CD8-positive, alpha-beta memory T cell (primary cell): ENCODE measurements around the gene POU2AF1. TPM values are rescaled to one million over a fixed set of nuclear protein-coding genes. Genes with fewer than 3 reads are reported as not detected.

Experiments
- CTCF ChIA-PET: fragments of 350-600 bp; sonication (Branson Sonifier 250); formaldehyde crosslinking; loops from one replicate; lab custom pipeline; 2021; ENCODE audit warnings: antibody characterized with exemption; lab: Charles Lee
- POLR2A ChIA-PET: fragments of 350-600 bp; sonication (Branson Sonifier 250); formaldehyde crosslinking; loops from one replicate; lab custom pipeline; 2021; ENCODE audit warnings: antibody characterized with exemption; lab: Charles Lee
- DNase-seq, 5 donors: peaks; one replicate each; pipeline versions ENCODE4 v3.0.0 to v3.0.0-alpha.2; 2020 to 2022; ENCODE audit warnings: mixed read lengths in 1 of 5
- H3K27ac ChIP-seq: one replicate; pipeline ENCODE4 v1.7.0; 2013; ENCODE audit warnings: low read depth, mild to moderate bottlenecking, low read length, moderate library complexity
- H3K27me3 ChIP-seq: 2 replicates; pipeline ENCODE4 v1.7.0; 2013; ENCODE audit warnings: low read length, mild to moderate bottlenecking; ENCODE audit not compliant: insufficient read depth, poor library complexity, severe bottlenecking
- H3K36me3 ChIP-seq: 2 replicates; pipeline ENCODE4 v1.7.0; 2013; ENCODE audit warnings: mild to moderate bottlenecking, low read length, moderate library complexity; ENCODE audit not compliant: insufficient read depth
- H3K4me1 ChIP-seq: 2 replicates; pipeline ENCODE4 v1.7.0; 2013; ENCODE audit warnings: mild to moderate bottlenecking, low read length, moderate library complexity; ENCODE audit not compliant: insufficient read depth
- H3K4me3 ChIP-seq: 2 replicates; pipeline ENCODE4 v1.7.0; 2013; ENCODE audit warnings: mild to moderate bottlenecking, low read length
- H3K9me3 ChIP-seq: 2 replicates; pipeline ENCODE4 v1.7.0; 2013; ENCODE audit warnings: mild to moderate bottlenecking, low read length
- H3K27ac Mint-ChIP-seq, 8 donors: one replicate each; pipeline ENCODE4 v1.8.0; 2020 to 2021; ENCODE audit warnings: mixed read lengths in 8 of 8, mild to moderate bottlenecking in 6 of 8, inconsistent platforms in 3 of 8, moderate library complexity in 3 of 8
- H3K27me3 Mint-ChIP-seq, 2 donors: one replicate each; pipeline ENCODE4 v1.8.0; 2020 to 2021; ENCODE audit warnings: mixed read lengths in 2 of 2, mild to moderate bottlenecking in 1 of 2, moderate library complexity in 1 of 2
- H3K36me3 Mint-ChIP-seq, 3 donors: one replicate each; pipeline ENCODE4 v1.8.0; 2020 to 2021; ENCODE audit warnings: mixed read lengths in 3 of 3, inconsistent platforms in 1 of 3, mild to moderate bottlenecking in 1 of 3
- H3K4me1 Mint-ChIP-seq, 3 donors: one replicate each; pipeline ENCODE4 v1.8.0; 2020 to 2021; ENCODE audit warnings: mixed read lengths in 3 of 3, inconsistent platforms in 1 of 3, mild to moderate bottlenecking in 1 of 3
- H3K4me3 Mint-ChIP-seq, 7 donors: one replicate each; pipeline ENCODE4 v1.8.0; 2020 to 2021; ENCODE audit warnings: mixed read lengths in 7 of 7, mild to moderate bottlenecking in 6 of 7, moderate library complexity in 4 of 7, inconsistent platforms in 2 of 7
- H3K9me3 Mint-ChIP-seq, 5 donors: one replicate each; pipeline ENCODE4 v1.8.0; 2020 to 2022; ENCODE audit warnings: mixed read lengths in 5 of 5, mild to moderate bottlenecking in 3 of 5, moderate library complexity in 2 of 5, inconsistent platforms in 1 of 5
- polyA plus RNA-seq: library from polyadenylated mRNA; unstranded; fragments of 300-500 nt; fragmentation: Illumina TruSeq; gene quantifications from one replicate; pipeline ENCODE4 v1.2.3, GENCODE V29; 2021
- total RNA-seq, 2 experiments: library from RNA; stranded (reverse); gene quantifications; one replicate each; pipeline ENCODE4 v1.2.3, GENCODE V29; 2021

Gene POU2AF1
- total and polyA plus RNA-seq, 3 experiments from 2014 or later = 1.5 to 2.3 TPM; not detected in 1

- no peak overlapping the region for H3K27ac ChIP-seq
- H3K4me1 ChIP-seq = no peaks in the 10 kb centered on the region
- no peaks in the 10 kb centered on the region for H3K9me3 ChIP-seq
- no peaks in the 10 kb centered on the region for H3K36me3 ChIP-seq
- H3K4me3 ChIP-seq = no peak overlapping the region
- no peak for DNase-seq
- H3K27me3 ChIP-seq = no peaks in the 10 kb centered on the region
- CTCF ChIA-PET = no interaction called here
- no peaks in the 10 kb centered on the region for H3K4me1 Mint-ChIP-seq
- no peak overlapping the region for H3K4me3 Mint-ChIP-seq
- POLR2A ChIA-PET = no interaction called here
- H3K27ac Mint-ChIP-seq = no peak overlapping the region
- peaks cover 0 to 2% (median 0%) of the 10 kb centered on the region in 3 donors for H3K36me3 Mint-ChIP-seq
- peaks cover 5 to 8% of the 10 kb centered on the region in 2 donors for H3K27me3 Mint-ChIP-seq
- H3K9me3 Mint-ChIP-seq = no peaks in the 10 kb centered on the region
These were observed 12.3 kb downstream of the POU2AF1 start for GRCh38 chr11:111366560-111367410.

- ChIA-PET POLR2A (no interaction called here), CTCF (no interaction called here)
- H3K27ac Mint-ChIP-seq = no peak overlapping the region
- H3K36me3 Mint-ChIP-seq = peaks cover 0 to under 1% (median 0%) of the 10 kb centered on the region in 3 donors
- no peak for DNase-seq
- no peaks in the 10 kb centered on the region for H3K4me1 ChIP-seq
- no peaks in the 10 kb centered on the region for H3K4me1 Mint-ChIP-seq
- H3K27me3 Mint-ChIP-seq = peaks cover 5 to 8% of the 10 kb centered on the region in 2 donors
- no peaks in the 10 kb centered on the region for H3K9me3 ChIP-seq
- no peaks in the 10 kb centered on the region for H3K27me3 ChIP-seq
- H3K9me3 Mint-ChIP-seq = no peaks in the 10 kb centered on the region
- no peaks in the 10 kb centered on the region for H3K36me3 ChIP-seq
- no peak overlapping the region for H3K27ac ChIP-seq
- no peak overlapping the region for H3K4me3 ChIP-seq
- no peak overlapping the region for H3K4me3 Mint-ChIP-seq
These were observed 13.1 kb downstream of the POU2AF1 start for GRCh38 chr11:111365722-111366559.

GRCh38 chr11:111364503-111364902 lies 14.6 kb downstream of the POU2AF1 start:
- Histone ChIP-seq H3K4me1 (no peaks in the 10 kb centered on the region), H3K27me3 (no peaks in the 10 kb centered on the region), H3K4me3 (no peak overlapping the region), H3K27ac (no peak overlapping the region), H3K9me3 (no peaks in the 10 kb centered on the region), H3K36me3 (no peaks in the 10 kb centered on the region)
- no peaks in the 10 kb centered on the region for H3K4me1 Mint-ChIP-seq
- DNase-seq = no peak
- H3K36me3 Mint-ChIP-seq = no peaks in the 10 kb centered on the region
- no peak overlapping the region for H3K4me3 Mint-ChIP-seq
- H3K27me3 Mint-ChIP-seq = peaks cover 0 to 8% of the 10 kb centered on the region in 2 donors
- CTCF ChIA-PET = no interaction called here
- POLR2A ChIA-PET = no interaction called here
- no peaks in the 10 kb centered on the region for H3K9me3 Mint-ChIP-seq
- H3K27ac Mint-ChIP-seq = no peak overlapping the region

GRCh38 chr11:111363985-111364384 lies 15.1 kb downstream of the POU2AF1 start:
- peaks cover 0 to 5% of the 10 kb centered on the region in 2 donors for H3K27me3 Mint-ChIP-seq
- no peaks in the 10 kb centered on the region for H3K9me3 Mint-ChIP-seq
- no peaks in the 10 kb centered on the region for H3K4me1 Mint-ChIP-seq
- Histone ChIP-seq H3K36me3 (no peaks in the 10 kb centered on the region), H3K27me3 (no peaks in the 10 kb centered on the region), H3K4me1 (no peaks in the 10 kb centered on the region), H3K27ac (no peak overlapping the region), H3K9me3 (no peaks in the 10 kb centered on the region), H3K4me3 (no peak overlapping the region)
- no peaks in the 10 kb centered on the region for H3K36me3 Mint-ChIP-seq
- ChIA-PET CTCF (no interaction called here), POLR2A (no interaction called here)
- no peak overlapping the region for H3K27ac Mint-ChIP-seq
- no peak for DNase-seq
- H3K4me3 Mint-ChIP-seq = no peak overlapping the region

- ChIA-PET CTCF (no interaction called here), POLR2A (no interaction called here)
- H3K9me3 Mint-ChIP-seq = no peaks in the 10 kb centered on the region
- no peaks in the 10 kb centered on the region for H3K4me1 Mint-ChIP-seq
- no peak for DNase-seq
- no peak overlapping the region for H3K4me3 Mint-ChIP-seq
- Histone ChIP-seq H3K4me1 (no peaks in the 10 kb centered on the region), H3K27ac (no peak overlapping the region), H3K27me3 (no peaks in the 10 kb centered on the region), H3K4me3 (no peak overlapping the region), H3K36me3 (no peaks in the 10 kb centered on the region), H3K9me3 (no peaks in the 10 kb centered on the region)
- no peaks in the 10 kb centered on the region for H3K36me3 Mint-ChIP-seq
- H3K27me3 Mint-ChIP-seq = peaks cover 0 to 5% of the 10 kb centered on the region in 2 donors
- H3K27ac Mint-ChIP-seq = no peak overlapping the region
These were observed 16.1 kb downstream of the POU2AF1 start for GRCh38 chr11:111362887-111363411.

GRCh38 chr11:111361874-111362273 lies 17.2 kb downstream of the POU2AF1 start:
- DNase-seq = no peak
- Mint-ChIP-seq H3K27ac (no peak overlapping the region), H3K9me3 (no peaks in the 10 kb centered on the region), H3K4me1 (no peaks in the 10 kb centered on the region), H3K27me3 (peaks cover 0 to 5% of the 10 kb centered on the region in 2 donors), H3K4me3 (no peak overlapping the region), H3K36me3 (no peaks in the 10 kb centered on the region)
- no peak overlapping the region for H3K4me3 ChIP-seq
- H3K9me3 ChIP-seq = no peaks in the 10 kb centered on the region
- H3K27ac ChIP-seq = no peak overlapping the region
- ChIA-PET POLR2A (no interaction called here), CTCF (no interaction called here)
- no peaks in the 10 kb centered on the region for H3K4me1 ChIP-seq
- no peaks in the 10 kb centered on the region for H3K36me3 ChIP-seq
- no peaks in the 10 kb centered on the region for H3K27me3 ChIP-seq

- CTCF ChIA-PET = no interaction called here
- Mint-ChIP-seq H3K36me3 (no peaks in the 10 kb centered on the region), H3K27ac (no peak overlapping the region), H3K4me1 (no peaks in the 10 kb centered on the region), H3K9me3 (no peaks in the 10 kb centered on the region), H3K27me3 (peaks cover 0 to 4% of the 10 kb centered on the region in 2 donors), H3K4me3 (no peak overlapping the region)
- no peak overlapping the region for H3K27ac ChIP-seq
- POLR2A ChIA-PET = no interaction called here
- H3K27me3 ChIP-seq = no peaks in the 10 kb centered on the region
- no peak for DNase-seq
- no peaks in the 10 kb centered on the region for H3K9me3 ChIP-seq
- H3K4me1 ChIP-seq = no peaks in the 10 kb centered on the region
- H3K4me3 ChIP-seq = no peak overlapping the region
- no peaks in the 10 kb centered on the region for H3K36me3 ChIP-seq
These were observed 17.8 kb downstream of the POU2AF1 start for GRCh38 chr11:111361052-111361801.
